LNCAP (cell line): Measurements from ENCODE around the gene SCAMP3.

ENCODE experiments used
- TF ChIP-seq, protein P1 (sequence below): fragments of 450-650 bp; IDR thresholded peaks from 2 replicates; pipeline ENCODE4 v1.5.1; 2017; ENCODE audit warnings: mild to moderate bottlenecking

The SCAMP3 gene

DNA sequence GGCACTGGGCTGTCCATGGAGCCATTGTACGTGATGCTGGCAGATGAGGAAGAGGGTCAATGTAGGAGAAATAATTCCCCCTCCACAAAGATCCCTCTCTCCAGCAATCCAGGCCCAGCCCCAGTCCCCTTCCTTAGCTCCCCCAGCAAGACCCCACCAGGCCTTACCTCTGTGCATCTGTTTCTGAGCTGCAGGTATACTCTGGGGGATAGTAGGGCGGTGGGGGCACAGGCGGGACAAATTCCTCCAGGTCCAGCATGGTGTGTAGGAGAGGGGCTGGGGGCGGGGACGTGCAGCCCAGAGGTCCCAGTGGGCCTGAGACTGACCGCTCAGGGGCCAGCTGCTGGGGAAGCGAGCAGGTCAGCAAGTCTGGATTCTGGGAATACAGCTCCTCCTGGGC, 10.6 kb downstream of the SCAMP3 start:
- TF ChIP-seq, protein P1, sequence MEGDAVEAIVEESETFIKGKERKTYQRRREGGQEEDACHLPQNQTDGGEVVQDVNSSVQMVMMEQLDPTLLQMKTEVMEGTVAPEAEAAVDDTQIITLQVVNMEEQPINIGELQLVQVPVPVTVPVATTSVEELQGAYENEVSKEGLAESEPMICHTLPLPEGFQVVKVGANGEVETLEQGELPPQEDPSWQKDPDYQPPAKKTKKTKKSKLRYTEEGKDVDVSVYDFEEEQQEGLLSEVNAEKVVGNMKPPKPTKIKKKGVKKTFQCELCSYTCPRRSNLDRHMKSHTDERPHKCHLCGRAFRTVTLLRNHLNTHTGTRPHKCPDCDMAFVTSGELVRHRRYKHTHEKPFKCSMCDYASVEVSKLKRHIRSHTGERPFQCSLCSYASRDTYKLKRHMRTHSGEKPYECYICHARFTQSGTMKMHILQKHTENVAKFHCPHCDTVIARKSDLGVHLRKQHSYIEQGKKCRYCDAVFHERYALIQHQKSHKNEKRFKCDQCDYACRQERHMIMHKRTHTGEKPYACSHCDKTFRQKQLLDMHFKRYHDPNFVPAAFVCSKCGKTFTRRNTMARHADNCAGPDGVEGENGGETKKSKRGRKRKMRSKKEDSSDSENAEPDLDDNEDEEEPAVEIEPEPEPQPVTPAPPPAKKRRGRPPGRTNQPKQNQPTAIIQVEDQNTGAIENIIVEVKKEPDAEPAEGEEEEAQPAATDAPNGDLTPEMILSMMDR, result no peak

DNA sequence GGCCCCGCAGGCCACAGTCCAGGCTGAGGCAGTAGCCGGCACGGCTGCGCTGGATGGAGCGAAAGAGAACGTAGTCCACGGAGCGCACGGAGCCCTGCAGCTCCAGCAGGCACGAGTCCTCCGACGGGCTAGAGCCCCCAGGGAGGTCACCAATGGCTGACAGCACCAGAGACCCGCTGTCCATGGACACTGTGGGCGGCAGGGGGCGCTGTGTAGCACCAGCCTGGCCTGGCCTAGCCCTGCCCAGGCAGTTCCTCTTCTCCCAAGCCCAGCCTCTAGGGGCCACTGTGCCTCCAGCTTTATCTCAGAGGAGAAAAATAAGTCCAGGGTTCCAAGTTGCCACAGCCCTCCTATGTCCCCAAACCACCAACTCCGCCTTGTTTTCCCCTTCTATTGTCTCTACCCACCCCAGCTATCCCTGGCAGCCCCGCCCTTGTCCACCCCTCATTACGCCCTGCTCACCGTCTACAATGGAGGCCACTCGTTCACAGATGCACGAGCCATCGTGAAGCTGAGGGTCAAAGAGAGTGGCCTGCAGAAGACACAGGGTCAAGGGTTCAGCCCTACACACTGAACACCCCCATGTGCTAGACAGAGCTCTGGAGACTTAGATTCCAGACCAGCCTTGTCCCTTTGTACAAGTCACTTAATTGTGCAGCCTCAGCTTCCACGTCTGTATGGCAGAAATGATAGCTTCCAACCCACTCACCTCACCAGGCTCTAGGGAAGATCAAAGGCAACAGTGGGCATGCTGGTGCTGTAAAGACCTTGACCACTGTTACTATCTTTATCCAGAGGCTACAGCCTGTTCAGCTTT, 11.3 kb downstream of the SCAMP3 start:
- TF ChIP-seq, protein P1, result peak; percentile 100

DNA sequence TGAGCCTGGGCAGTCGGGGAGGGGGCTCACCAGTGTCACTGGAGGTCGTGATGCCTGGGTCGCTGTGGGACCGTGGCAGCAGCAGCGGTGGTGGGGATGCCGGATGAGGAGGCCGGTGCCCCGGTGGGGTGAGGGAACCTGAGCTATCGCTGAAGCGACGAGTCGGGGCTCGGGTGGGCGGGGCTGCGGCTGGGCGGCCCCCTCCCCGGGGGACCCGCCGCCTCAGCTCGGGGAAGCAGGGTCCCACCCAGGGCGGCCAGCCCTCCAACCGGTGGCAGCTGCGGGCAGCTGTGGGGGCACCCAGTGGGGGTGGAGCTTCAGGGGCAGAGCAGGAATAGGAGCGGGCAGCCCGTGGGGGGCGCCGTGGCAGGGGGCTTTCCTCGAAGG, 11.9 kb downstream of the SCAMP3 start:
- TF ChIP-seq, protein P1, result no peak

DNA sequence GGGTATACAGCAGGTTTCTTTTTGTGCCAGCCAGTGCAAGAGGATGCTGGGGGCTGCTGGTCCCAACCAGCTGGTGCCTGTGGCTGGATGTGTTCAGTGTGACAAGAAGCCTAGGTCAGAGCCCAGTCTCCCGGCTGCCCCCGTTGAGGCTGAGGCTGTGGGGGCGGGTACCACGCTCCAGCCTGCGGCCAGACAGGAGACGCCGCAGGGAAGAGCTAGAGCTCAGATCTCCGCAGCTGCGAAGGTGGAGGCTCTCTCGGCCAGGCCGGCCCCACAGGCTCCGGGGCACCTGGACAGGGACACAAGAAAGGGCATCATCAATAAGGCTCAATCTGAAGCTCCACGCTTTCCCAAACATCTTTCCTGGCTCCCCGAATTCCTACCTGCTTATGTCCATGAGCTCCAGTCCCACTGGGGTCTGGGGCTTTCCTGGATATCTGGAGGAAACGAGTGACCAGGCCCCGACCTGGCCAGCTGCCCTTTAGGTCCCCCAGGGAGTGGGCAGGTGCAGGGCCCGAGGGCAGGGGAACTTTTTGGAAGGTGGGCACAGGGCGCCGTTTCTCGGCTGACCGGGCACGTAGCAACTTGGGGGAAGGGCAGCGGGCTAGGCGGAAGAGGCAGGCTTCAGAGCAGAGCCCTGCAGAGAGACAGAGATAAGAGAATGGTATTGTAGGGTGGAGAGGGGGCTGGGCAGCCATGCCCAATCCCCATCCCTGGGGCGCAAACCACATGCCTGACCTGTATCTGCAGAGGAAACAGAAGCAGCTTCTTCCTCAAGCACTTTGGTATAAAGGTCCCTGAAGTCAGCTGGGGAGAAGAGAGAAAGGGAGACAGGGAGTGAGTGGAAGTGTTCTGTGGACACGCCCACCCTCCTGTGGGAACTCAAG, 14.2 kb downstream of the SCAMP3 start:
- TF ChIP-seq, protein P1, result no peak

DNA sequence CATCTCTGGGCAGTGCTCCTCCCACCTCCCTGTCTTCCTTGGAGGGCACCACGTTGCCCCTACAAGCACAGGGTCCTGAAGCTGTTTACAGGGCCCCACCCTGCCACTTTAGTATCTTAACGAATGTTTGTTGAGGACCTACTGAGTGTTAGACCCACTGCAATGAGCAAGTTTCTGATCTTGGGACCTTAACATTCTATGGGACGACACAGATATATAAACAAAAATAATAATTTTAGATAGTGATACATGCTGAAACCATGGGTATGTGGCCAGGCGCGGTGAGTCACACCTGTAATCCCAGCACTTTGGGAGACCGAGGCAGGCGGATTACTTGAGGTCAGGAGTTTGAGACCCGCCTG, 17.0 kb downstream of the SCAMP3 start:
- TF ChIP-seq, protein P1, result no peak

DNA sequence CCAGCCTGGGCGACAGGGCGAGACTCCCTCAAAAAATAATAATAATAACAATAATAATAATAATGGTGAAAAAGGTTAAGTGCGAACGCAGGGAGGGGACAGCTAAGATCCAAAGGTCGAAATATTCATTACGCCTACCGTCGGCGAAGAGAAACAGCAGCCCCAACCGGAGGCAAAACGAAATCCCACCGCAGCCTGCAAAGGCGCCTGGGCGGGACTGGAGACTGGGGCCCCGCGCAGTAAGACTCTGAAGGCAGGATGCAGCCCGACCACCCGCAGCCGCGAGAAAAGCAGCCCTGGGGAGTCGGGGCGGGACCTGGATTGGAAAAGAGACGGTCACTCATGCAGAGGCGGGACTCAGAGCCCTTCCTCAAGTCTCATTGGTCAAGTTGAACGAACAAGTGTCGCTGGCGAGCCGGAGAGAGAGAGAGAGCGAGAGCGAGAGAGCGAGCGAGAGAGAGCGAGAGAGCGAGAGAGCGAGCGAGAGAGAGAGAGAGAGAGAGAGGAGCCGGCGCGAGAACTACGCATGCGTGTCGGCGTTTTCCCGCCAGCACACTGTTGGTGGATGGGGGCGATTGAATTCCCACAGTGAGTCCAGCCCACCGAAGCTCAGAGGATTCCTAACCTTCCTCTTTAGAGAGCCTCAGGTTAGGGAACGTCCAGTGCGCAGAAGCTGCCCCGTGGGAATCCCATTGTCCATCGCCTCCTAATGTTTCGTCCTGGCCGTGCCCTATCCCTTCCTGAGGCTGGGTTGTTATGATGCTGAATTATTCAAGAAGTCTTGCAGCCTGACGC, 17.6 kb downstream of the SCAMP3 start:
- TF ChIP-seq, protein P1, result no peak

DNA sequence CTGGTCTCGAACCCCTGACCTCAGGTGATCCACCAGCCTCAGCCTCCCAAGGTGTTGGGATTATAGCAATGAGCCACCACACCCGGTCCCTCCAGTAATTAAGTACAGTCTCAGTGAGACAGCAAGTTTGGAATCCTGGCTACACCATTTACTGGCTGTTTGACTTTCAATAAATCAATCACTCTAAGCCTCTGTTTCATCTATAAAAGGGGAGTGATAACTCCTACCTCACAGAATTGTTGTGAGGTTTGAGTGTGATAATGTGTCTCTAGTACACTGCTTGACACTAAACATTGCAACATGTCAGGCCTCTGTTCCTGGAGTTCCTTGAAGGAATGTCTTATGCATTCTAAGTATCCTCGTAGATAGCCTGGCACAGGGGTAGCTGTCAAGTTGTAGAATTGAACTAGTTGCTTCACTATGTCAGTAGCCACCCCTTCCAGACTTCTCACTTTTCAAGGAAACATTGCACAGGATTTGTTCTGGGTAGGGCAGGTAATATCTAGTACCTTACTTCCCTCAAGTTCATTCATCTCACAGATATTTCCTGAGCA, 19.3 kb downstream of the SCAMP3 start:
- TF ChIP-seq, protein P1, result no peak
